Activated CD8-positive, alpha-beta T cell treated with anti-CD3 and anti-CD28 coated beads for 36 hours (primary cell): ENCODE data around the gene GADD45A. TPM values are rescaled to one million over a fixed set of nuclear protein-coding genes. Genes with fewer than 3 reads are reported as not detected.

Source experiments
- ATAC-seq: fragments of 200-7000 bp; cut with Tn5 transposase; one replicate; pipeline ENCODE4 v1.10.0; 2021; ENCODE audit warnings: mild to moderate bottlenecking, moderate library complexity
- CTCF ChIA-PET: fragments of 350-600 bp; sonication (Branson Sonifier 250); formaldehyde crosslinking; loops from one replicate; lab custom pipeline; 2021; ENCODE audit warnings: antibody characterized with exemption; lab: Charles Lee
- POLR2A ChIA-PET: fragments of 350-600 bp; sonication (Branson Sonifier 250); formaldehyde crosslinking; loops from one replicate; lab custom pipeline; 2021; ENCODE audit warnings: antibody characterized with exemption; lab: Charles Lee
- DNase-seq: peaks from one replicate; pipeline ENCODE4 v3.0.0-alpha.2; 2020
- H3K27ac Mint-ChIP-seq: one replicate; pipeline ENCODE4 v1.8.0; 2021; ENCODE audit warnings: mild to moderate bottlenecking, mixed read lengths
- H3K27me3 Mint-ChIP-seq: one replicate; pipeline ENCODE4 v1.8.0; 2021; ENCODE audit warnings: mixed read lengths
- H3K36me3 Mint-ChIP-seq: one replicate; pipeline ENCODE4 v1.8.0; 2021; ENCODE audit warnings: low read depth, mixed read lengths
- H3K4me1 Mint-ChIP-seq: one replicate; pipeline ENCODE4 v1.8.0; 2021; ENCODE audit warnings: low read depth, mixed read lengths
- H3K4me3 Mint-ChIP-seq: one replicate; pipeline ENCODE4 v1.8.0; 2021; ENCODE audit warnings: mild to moderate bottlenecking, moderate library complexity, mixed read lengths
- H3K9me3 Mint-ChIP-seq: one replicate; pipeline ENCODE4 v1.8.0; 2021; ENCODE audit warnings: mixed read lengths
- intact Hi-C: fragments of 100-400 bp; cut with micrococcal nuclease; formaldehyde crosslinking; loops from one replicate; pipeline ENCODE4 v1.10.0; 2022
- total RNA-seq, 2 experiments: library from RNA; stranded (reverse); gene quantifications; one replicate each; pipeline ENCODE4 v1.2.3, GENCODE V29; 2021
- TF ChIP-seq, protein P1 (sequence below): fragments of 200-600 bp; IDR thresholded peaks from one replicate; pipeline ENCODE4 v1.8.0; 2022; ENCODE audit warnings: antibody characterized with exemption, mild to moderate bottlenecking

GADD45A gene
- total RNA-seq, 2 experiments from 2014 or later = 33.5 to 34.3 TPM

DNA sequence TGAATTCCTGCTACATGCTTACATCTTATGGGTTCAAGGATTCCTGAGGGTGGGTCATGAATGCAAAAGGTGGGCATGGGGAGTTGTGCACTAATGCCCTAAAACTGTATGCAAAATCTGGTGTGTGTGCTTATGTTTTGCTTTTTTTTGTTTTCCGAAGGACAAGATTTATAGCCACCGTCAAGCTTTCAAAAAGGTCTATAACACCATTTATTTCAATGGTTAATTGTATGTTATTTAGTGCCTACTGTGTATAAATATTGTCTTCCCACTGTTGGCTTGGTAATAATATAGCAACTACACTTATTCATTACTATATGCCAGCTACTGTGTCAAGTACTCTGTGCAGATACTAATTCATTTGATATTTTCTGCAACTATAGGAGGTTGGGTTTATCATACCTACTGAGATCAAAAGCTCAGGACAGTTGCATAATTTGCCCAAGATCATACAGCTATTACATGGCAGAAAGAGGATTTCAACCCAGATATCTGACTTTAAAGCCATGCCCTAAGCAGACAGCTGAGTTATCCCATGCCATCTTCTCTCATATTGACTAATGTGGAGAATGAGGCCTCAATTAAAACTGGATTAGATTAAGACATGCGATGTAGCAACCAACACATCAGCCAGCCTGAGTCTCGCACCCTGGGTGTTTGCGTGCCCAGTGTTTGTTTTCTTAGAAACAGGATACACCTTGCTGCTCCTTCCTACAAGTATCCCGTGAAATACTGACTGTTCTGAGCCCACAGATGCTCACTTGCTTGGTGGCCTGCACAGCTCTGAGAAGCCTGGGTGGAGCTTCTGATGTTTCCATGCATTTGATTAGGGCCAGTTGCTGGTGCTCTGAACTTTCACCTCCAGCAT is 34.6 kb downstream of the GADD45A start:
- DNase-seq (no peak), ATAC-seq (no peak)
- H3K4me3 Mint-ChIP-seq = no peak overlapping the region
- H3K9me3 Mint-ChIP-seq = no peaks in the 10 kb centered on the region
- H3K27me3 Mint-ChIP-seq = no peaks in the 10 kb centered on the region
- no peaks in the 10 kb centered on the region for H3K4me1 Mint-ChIP-seq
- H3K27ac Mint-ChIP-seq = no peak overlapping the region
- CTCF ChIA-PET = interaction anchor here (0.7 kb wide), 1 partner anchor 18 kb away, joined by 3 read pairs; no protein-coding TSS in a partner anchor
- H3K36me3 Mint-ChIP-seq = no peaks in the 10 kb centered on the region
- TF ChIP-seq, protein P1, sequence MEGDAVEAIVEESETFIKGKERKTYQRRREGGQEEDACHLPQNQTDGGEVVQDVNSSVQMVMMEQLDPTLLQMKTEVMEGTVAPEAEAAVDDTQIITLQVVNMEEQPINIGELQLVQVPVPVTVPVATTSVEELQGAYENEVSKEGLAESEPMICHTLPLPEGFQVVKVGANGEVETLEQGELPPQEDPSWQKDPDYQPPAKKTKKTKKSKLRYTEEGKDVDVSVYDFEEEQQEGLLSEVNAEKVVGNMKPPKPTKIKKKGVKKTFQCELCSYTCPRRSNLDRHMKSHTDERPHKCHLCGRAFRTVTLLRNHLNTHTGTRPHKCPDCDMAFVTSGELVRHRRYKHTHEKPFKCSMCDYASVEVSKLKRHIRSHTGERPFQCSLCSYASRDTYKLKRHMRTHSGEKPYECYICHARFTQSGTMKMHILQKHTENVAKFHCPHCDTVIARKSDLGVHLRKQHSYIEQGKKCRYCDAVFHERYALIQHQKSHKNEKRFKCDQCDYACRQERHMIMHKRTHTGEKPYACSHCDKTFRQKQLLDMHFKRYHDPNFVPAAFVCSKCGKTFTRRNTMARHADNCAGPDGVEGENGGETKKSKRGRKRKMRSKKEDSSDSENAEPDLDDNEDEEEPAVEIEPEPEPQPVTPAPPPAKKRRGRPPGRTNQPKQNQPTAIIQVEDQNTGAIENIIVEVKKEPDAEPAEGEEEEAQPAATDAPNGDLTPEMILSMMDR = no peak
- POLR2A ChIA-PET = interaction anchor here (1.1 to 1.9 kb wide), 2 partner anchors 15 to 34 kb away, joined by 3 to 6 read pairs; no protein-coding TSS in a partner anchor
- intact Hi-C loops = no loop called here

- ATAC-seq = no peak
- H3K27ac Mint-ChIP-seq = no peak overlapping the region
- no peaks in the 10 kb centered on the region for H3K36me3 Mint-ChIP-seq
- TF ChIP-seq, protein P1 = no peak
- CTCF ChIA-PET = interaction anchor here (1.0 to 2.1 kb wide), 3 partner anchors 39 to 168 kb away, joined by 3 to 10 read pairs (median 6); no protein-coding TSS in a partner anchor
- intact Hi-C loops = no loop called here
- no peaks in the 10 kb centered on the region for H3K9me3 Mint-ChIP-seq
- POLR2A ChIA-PET = interaction anchor here (0.7 to 1.9 kb wide), 3 partner anchors 9 to 291 kb away, joined by 3 to 6 read pairs (median 3); no protein-coding TSS in a partner anchor
- peaks cover 3% of the 10 kb centered on the region for H3K4me1 Mint-ChIP-seq
- no peaks in the 10 kb centered on the region for H3K27me3 Mint-ChIP-seq
- no peak for DNase-seq
- no peak overlapping the region for H3K4me3 Mint-ChIP-seq
Measured at GRCh38 chr1:67721112-67721511, 36.1 kb downstream of the GADD45A start.

DNA sequence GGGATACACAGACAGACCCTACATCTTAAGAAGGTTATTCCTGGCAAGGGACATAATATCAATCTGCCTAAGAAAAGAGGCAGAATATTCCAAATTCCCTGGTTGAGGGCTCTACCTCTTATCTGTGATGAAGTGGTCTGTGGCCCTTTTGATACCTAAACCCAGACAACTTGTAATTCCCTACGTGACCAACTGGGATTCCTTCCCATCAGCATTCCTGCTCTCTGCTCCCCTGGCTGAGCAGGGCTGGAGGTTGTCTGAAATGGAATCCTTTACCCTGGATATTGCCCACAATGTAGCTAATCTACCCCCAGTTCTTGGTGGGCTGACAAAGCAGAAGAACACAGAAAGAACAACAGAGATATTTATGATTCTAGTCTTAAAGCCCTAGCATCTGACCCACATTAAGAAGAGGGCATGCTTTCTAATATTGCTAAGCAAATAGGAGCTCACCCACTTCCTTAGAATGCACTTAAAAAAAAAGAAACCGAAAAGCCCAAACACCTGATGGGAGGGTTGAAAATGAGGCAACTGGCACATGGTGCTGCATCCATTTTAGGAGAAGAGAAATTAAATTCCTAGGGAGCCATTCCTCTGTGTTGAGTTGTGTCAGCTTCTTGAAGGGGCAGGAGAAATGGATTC is 36.8 kb downstream of the GADD45A start:
- CTCF ChIA-PET = interaction anchor here (1.0 to 2.1 kb wide), 3 partner anchors 38 to 169 kb away, joined by 3 to 10 read pairs (median 6); no protein-coding TSS in a partner anchor
- DNase-seq (no peak), ATAC-seq (no peak)
- no peaks in the 10 kb centered on the region for H3K36me3 Mint-ChIP-seq
- no peak overlapping the region for H3K4me3 Mint-ChIP-seq
- intact Hi-C loops = no loop called here
- H3K4me1 Mint-ChIP-seq = peaks cover 6% of the 10 kb centered on the region
- no peak overlapping the region for H3K27ac Mint-ChIP-seq
- H3K27me3 Mint-ChIP-seq = no peaks in the 10 kb centered on the region
- TF ChIP-seq, protein P1 = no peak
- H3K9me3 Mint-ChIP-seq = no peaks in the 10 kb centered on the region
- POLR2A ChIA-PET = interaction anchor here (0.6 to 1.9 kb wide), 2 partner anchors 36 to 218 kb away, joined by 3 to 6 read pairs; no protein-coding TSS in a partner anchor

DNA sequence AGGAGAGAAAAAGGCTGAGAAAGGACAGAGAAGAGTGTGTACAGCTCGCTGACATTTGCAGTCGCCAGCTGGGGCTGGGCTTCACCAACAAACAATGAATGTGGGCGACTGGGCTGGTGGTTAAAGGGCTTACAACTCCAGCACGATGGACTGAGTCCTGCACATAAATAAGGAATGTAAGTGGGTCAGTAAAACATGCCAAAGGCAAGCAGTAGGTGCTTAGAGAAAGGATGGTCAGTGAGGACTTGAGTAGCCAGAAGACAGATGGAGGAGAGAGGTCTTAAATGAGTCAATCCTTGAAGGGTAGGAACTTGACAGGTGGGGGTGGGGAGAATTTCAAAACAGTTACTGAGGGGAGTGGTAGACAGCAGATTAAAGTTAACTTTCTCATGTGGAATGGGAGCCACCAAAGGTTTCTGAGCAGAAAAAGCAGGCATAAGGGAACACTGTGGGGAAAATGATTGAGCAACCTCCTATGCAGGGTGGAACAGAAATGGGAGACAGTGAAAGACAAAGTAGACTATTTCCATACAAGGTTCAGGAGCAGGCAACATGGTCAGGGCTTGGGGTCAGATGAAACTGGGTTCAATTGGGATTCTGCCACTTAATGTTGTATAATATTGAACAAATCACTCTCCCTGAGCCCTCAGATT is 37.4 kb downstream of the GADD45A start:
- no peaks in the 10 kb centered on the region for H3K36me3 Mint-ChIP-seq
- ATAC-seq (no peak), DNase-seq (no peak)
- peaks cover 6% of the 10 kb centered on the region for H3K4me1 Mint-ChIP-seq
- no peak overlapping the region for H3K27ac Mint-ChIP-seq
- TF ChIP-seq, protein P1 = no peak
- no peaks in the 10 kb centered on the region for H3K9me3 Mint-ChIP-seq
- CTCF ChIA-PET = interaction anchor here (1.9 to 2.1 kb wide), 2 partner anchors 38 to 161 kb away, joined by 6 to 10 read pairs; no protein-coding TSS in a partner anchor
- H3K4me3 Mint-ChIP-seq = no peak overlapping the region
- no peaks in the 10 kb centered on the region for H3K27me3 Mint-ChIP-seq
- intact Hi-C loops = no loop called here
- POLR2A ChIA-PET = interaction anchor here (0.6 kb wide), 1 partner anchor 218 kb away, joined by 3 read pairs; no protein-coding TSS in a partner anchor
